ENCODE data around the gene SAMSN1.

DNA sequence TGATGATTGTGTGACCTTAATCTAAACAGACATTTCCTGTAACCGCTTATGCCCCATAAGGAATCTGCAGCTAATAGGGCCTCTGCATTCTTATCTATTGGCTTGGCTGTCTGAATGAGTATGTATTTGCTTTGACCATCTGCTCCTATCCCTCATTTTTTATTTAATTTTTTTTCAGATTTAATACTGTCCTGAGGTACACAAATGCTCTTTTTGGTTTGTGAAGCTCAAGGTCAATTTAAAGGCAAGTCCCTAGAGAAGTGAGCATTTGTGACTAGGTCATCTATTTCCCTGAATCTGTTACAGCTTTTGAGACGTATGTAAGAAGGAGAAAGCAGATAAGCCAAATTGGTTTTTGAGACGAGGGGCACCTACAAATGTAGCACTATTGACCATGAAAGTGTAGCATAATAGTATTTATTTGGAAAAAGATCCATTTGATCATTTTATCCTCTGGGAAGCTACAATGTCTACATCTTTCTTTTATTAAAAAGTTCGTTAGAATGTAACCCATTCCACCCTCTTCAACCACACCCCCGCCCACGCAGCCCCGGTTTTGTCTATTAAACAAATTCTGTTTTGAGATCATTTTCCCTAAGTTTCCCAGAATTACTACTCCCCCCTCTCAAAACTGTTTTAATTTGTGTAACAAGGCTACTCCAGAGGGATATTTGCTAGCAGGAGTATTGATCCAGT lies 93.9 kb downstream of the SAMSN1 start:
- no peak for TF ChIP-seq POLR2A (IDR thresholded peaks at IDR 0.05)
- TF ChIP-seq, protein P1, sequence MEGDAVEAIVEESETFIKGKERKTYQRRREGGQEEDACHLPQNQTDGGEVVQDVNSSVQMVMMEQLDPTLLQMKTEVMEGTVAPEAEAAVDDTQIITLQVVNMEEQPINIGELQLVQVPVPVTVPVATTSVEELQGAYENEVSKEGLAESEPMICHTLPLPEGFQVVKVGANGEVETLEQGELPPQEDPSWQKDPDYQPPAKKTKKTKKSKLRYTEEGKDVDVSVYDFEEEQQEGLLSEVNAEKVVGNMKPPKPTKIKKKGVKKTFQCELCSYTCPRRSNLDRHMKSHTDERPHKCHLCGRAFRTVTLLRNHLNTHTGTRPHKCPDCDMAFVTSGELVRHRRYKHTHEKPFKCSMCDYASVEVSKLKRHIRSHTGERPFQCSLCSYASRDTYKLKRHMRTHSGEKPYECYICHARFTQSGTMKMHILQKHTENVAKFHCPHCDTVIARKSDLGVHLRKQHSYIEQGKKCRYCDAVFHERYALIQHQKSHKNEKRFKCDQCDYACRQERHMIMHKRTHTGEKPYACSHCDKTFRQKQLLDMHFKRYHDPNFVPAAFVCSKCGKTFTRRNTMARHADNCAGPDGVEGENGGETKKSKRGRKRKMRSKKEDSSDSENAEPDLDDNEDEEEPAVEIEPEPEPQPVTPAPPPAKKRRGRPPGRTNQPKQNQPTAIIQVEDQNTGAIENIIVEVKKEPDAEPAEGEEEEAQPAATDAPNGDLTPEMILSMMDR (IDR thresholded peaks at IDR 0.05) = no peak

Data from adrenal gland (tissue), 5 donors.